ENCODE measurements around the gene CAMSAP1.
"Not testable (repeated sequence)": the region's sequence is repeated elsewhere in the genome, so short reads cannot be mapped to it uniquely, and the experiment has no call there.

The CAMSAP1 gene

GRCh38 chr9:135907431-135908092, at the start of gene CAMSAP1:
TSS of gene CAMSAP1 (minus strand) at chr9:135907546. CDS start at chr9:135907159, 387 bp downstream.
- no peak for TF ChIP-seq CTCF (IDR thresholded peaks at IDR 0.05; ENCODE audit: insufficient read depth, missing control alignments)
- peak; percentile 88 for DNase-seq (ENCODE audit: insufficient read length, low spot score)
- FAIRE-seq: no peak

GRCh38 chr9:135956802-135957174, 49.4 kb upstream of the CAMSAP1 start:
- TF ChIP-seq CTCF (IDR thresholded peaks at IDR 0.05; ENCODE audit: insufficient read depth, missing control alignments): no peak
- FAIRE-seq (no peak), DNase-seq (ENCODE audit: insufficient read length, low spot score) (no peak)

- FAIRE-seq (no peak), DNase-seq (ENCODE audit: insufficient read length, low spot score) (no peak)
- no peak for TF ChIP-seq CTCF (IDR thresholded peaks at IDR 0.05; ENCODE audit: insufficient read depth, missing control alignments)
Observed at GRCh38 chr9:135955934-135956801, 48.8 kb upstream of the CAMSAP1 start.

- FAIRE-seq (no peak), DNase-seq (ENCODE audit: insufficient read length, low spot score) (no peak)
- TF ChIP-seq CTCF (IDR thresholded peaks at IDR 0.05; ENCODE audit: insufficient read depth, missing control alignments): no peak
Observed at GRCh38 chr9:135952664-135953206, 45.4 kb upstream of the CAMSAP1 start.

- TF ChIP-seq CTCF (IDR thresholded peaks at IDR 0.05; ENCODE audit: insufficient read depth, missing control alignments): no peak
- FAIRE-seq: no peak
Observed at GRCh38 chr9:135951889-135952663, 44.7 kb upstream of the CAMSAP1 start.

GRCh38 chr9:135951310-135951709, 44.0 kb upstream of the CAMSAP1 start:
- DNase-seq (ENCODE audit: insufficient read length, low spot score); FAIRE-seq: not testable (repeated sequence)

More at GRCh38 chr9:135951889-135952663, 44.7 kb upstream of the CAMSAP1 start:
- no peak for DNase-seq (ENCODE audit: insufficient read length, low spot score)

GRCh38 chr9:135950841-135951240, 43.5 kb upstream of the CAMSAP1 start:
- FAIRE-seq; DNase-seq (ENCODE audit: insufficient read length, low spot score): not testable (repeated sequence)
